Measurements from ENCODE around the gene R3HDM4.
"Not testable (repeated sequence)": the region's sequence is repeated elsewhere in the genome, so short reads cannot be mapped to it uniquely, and the experiment has no call there.

Gene R3HDM4

GRCh38 chr19:960020-960419, 47.0 kb upstream of the R3HDM4 start:
- no peaks in the 10 kb centered on the region for H3F3A ChIP-seq (ENCODE audit: insufficient read depth)
- H3K27ac ChIP-seq (ENCODE audit: low read depth, low read length) = no peak overlapping the region
- no peaks in the 10 kb centered on the region for H4K20me1 ChIP-seq (ENCODE audit: low read depth, low read length)
- no peaks in the 10 kb centered on the region for H3K27me3 ChIP-seq (ENCODE audit: low read length)
- TF ChIP-seq CTCF (IDR thresholded peaks at IDR 0.05; ENCODE audit: insufficient read depth, low read length, poor library complexity, severe bottlenecking) = no peak
- TF ChIP-seq EZH2phosphoT487 (conservative IDR thresholded peaks at IDR 0.05; ENCODE audit: low read length) = no peak
- no peaks in the 10 kb centered on the region for H3K79me2 ChIP-seq (ENCODE audit: insufficient read depth, low read length)
- no peak overlapping the region for H3K4me2 ChIP-seq (ENCODE audit: low read depth, low read length, poor library complexity, severe bottlenecking)
- no peaks in the 10 kb centered on the region for H3K36me3 ChIP-seq (ENCODE audit: low read length)
- no peak overlapping the region for H3K9ac ChIP-seq (ENCODE audit: low read length)
- H3K9me2 ChIP-seq (replicated peaks; ENCODE audit: insufficient read depth, low read length) = no peaks in the 10 kb centered on the region
- H2AFZ ChIP-seq (ENCODE audit: low read depth, low read length, severe bottlenecking) = no peak overlapping the region
- H3K9me3 ChIP-seq (ENCODE audit: insufficient read depth, low read length) = no peaks in the 10 kb centered on the region
- H3K4me3 ChIP-seq (ENCODE audit: insufficient read depth, low read length, poor library complexity, severe bottlenecking) = no peak overlapping the region

DNA sequence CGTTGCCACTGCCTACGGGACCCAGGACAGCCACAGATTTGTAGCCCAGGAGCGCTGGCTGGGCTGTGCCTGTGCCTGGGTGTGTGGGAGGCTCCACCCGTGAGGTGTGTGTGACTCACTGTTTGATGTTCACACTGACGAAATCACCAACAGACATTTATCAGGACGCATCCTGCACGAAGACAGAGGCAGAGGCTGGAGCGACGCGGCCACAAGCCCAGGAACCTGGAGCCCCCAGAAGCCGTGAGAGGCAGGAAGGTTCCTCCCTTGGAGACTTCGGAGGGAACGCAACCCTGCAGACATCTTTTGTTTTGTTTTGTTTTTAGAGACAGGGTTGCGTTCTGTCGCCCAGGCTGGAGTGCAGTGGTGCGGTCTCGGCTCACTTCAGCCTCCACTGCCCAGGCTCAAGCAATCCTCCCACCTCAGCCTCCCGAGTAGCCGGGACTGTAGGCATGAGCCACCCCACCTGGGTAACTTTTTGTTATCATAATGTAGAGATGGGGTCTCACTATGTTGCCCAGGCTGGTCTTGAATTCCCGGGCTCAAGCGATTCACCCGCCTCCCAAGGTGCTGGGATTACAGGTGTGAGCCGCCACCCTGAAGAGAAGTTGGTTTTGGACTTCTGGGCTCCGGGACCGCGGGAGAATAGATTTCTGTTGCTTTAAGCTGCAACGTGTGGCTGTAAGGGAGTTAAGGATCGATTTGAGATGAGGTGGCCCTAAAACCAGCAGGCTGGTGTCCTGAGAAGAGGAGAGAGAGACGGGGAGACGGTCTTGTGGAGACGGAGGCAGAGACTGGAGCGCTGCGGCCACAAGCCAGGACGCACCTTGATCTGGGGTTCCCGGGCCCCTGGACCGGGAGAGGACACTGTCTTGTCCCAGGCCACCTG, 46.2 kb upstream of the R3HDM4 start:
- H3K4me2 ChIP-seq (ENCODE audit: low read depth, low read length, poor library complexity, severe bottlenecking) = no peak overlapping the region
- no peaks in the 10 kb centered on the region for H3F3A ChIP-seq (ENCODE audit: insufficient read depth)
- no peaks in the 10 kb centered on the region for H3K79me2 ChIP-seq (ENCODE audit: insufficient read depth, low read length)
- no peaks in the 10 kb centered on the region for H3K36me3 ChIP-seq (ENCODE audit: low read length)
- TF ChIP-seq CTCF (IDR thresholded peaks at IDR 0.05; ENCODE audit: insufficient read depth, low read length, poor library complexity, severe bottlenecking) (no peak), EZH2phosphoT487 (conservative IDR thresholded peaks at IDR 0.05; ENCODE audit: low read length) (no peak)
- no peaks in the 10 kb centered on the region for H3K9me3 ChIP-seq (ENCODE audit: insufficient read depth, low read length)
- H3K9ac ChIP-seq (ENCODE audit: low read length) = no peak overlapping the region
- no peaks in the 10 kb centered on the region for H4K20me1 ChIP-seq (ENCODE audit: low read depth, low read length)
- no peaks in the 10 kb centered on the region for H3K27me3 ChIP-seq (ENCODE audit: low read length)
- no peak overlapping the region for H3K4me3 ChIP-seq (ENCODE audit: insufficient read depth, low read length, poor library complexity, severe bottlenecking)
- H2AFZ ChIP-seq (ENCODE audit: low read depth, low read length, severe bottlenecking) = no peak overlapping the region
- no peaks in the 10 kb centered on the region for H3K9me2 ChIP-seq (replicated peaks; ENCODE audit: insufficient read depth, low read length)
- H3K27ac ChIP-seq (ENCODE audit: low read depth, low read length) = no peak overlapping the region

GRCh38 chr19:957578-957977, 44.6 kb upstream of the R3HDM4 start:
- H3K9me3 ChIP-seq (ENCODE audit: insufficient read depth, low read length); H3K9ac ChIP-seq (ENCODE audit: low read length); H3K9me2 ChIP-seq (replicated peaks; ENCODE audit: insufficient read depth, low read length); H2AFZ ChIP-seq (ENCODE audit: low read depth, low read length, severe bottlenecking); H3K79me2 ChIP-seq (ENCODE audit: insufficient read depth, low read length); H3K4me2 ChIP-seq (ENCODE audit: low read depth, low read length, poor library complexity, severe bottlenecking); H4K20me1 ChIP-seq (ENCODE audit: low read depth, low read length); H3K27ac ChIP-seq (ENCODE audit: low read depth, low read length); H3K36me3 ChIP-seq (ENCODE audit: low read length); H3K27me3 ChIP-seq (ENCODE audit: low read length); H3K4me3 ChIP-seq (ENCODE audit: insufficient read depth, low read length, poor library complexity, severe bottlenecking); H3F3A ChIP-seq (ENCODE audit: insufficient read depth): not testable (repeated sequence)

DNA sequence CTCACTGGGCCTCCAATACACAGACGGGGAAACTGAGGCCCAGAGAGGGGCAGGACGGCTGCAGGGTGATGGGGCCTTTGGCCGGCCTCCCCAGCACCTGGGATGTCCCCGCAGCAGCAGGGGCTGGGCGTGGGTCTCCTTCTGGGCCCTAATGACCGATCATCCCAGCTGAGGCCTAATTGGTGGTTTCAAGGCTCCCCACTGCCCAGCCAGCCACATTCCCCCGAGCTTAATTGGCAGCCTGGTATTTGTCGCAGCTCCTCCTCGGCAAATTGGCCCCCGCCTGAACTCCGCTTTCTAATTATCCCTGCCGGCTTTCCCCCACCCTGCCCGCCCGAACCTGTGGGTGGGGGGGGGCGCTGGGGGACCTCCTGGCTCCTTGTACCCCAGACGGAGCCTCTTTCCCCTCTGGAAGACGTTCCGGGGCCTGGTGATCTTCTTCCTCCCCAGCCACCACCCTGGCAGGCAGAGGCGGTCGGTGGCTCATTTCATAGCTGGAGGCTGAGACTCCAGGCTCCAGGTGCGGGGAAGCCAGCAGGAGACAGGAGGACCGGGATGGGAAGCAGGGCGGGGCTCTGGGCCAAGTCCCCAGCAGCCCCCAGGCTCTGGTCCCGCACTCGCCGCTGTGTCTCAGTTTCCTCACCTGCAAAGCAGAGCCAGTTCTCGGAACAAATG, 43.9 kb upstream of the R3HDM4 start:
- H3K36me3 ChIP-seq (ENCODE audit: low read length) = no peaks in the 10 kb centered on the region
- H3K9me2 ChIP-seq (replicated peaks; ENCODE audit: insufficient read depth, low read length) = no peaks in the 10 kb centered on the region
- no peak overlapping the region for H2AFZ ChIP-seq (ENCODE audit: low read depth, low read length, severe bottlenecking)
- TF ChIP-seq EZH2phosphoT487 (conservative IDR thresholded peaks at IDR 0.05; ENCODE audit: low read length) (no peak), CTCF (IDR thresholded peaks at IDR 0.05; ENCODE audit: insufficient read depth, low read length, poor library complexity, severe bottlenecking) (no peak)
- no peak overlapping the region for H3K4me3 ChIP-seq (ENCODE audit: insufficient read depth, low read length, poor library complexity, severe bottlenecking)
- no peaks in the 10 kb centered on the region for H3F3A ChIP-seq (ENCODE audit: insufficient read depth)
- H3K4me2 ChIP-seq (ENCODE audit: low read depth, low read length, poor library complexity, severe bottlenecking) = no peak overlapping the region
- no peaks in the 10 kb centered on the region for H4K20me1 ChIP-seq (ENCODE audit: low read depth, low read length)
- no peak overlapping the region for H3K27ac ChIP-seq (ENCODE audit: low read depth, low read length)
- H3K9ac ChIP-seq (ENCODE audit: low read length) = no peak overlapping the region
- H3K27me3 ChIP-seq (ENCODE audit: low read length) = no peaks in the 10 kb centered on the region
- H3K9me3 ChIP-seq (ENCODE audit: insufficient read depth, low read length) = no peaks in the 10 kb centered on the region
- no peaks in the 10 kb centered on the region for H3K79me2 ChIP-seq (ENCODE audit: insufficient read depth, low read length)
